IPS-NIHi11 (cell line): ENCODE results near the gene TNFRSF4.
"Not testable (repeated sequence)": the region's sequence is repeated elsewhere in the genome, so short reads cannot be mapped to it uniquely, and the experiment has no call there.

Experiments used
- DNase-seq: peaks from one replicate; pipeline ENCODE4 v3.0.0; 2012; ENCODE audit warnings: mixed read lengths, low spot score

Gene TNFRSF4

GRCh38 chr1:1202831-1203560 is 11.0 kb downstream of the TNFRSF4 start:
- DNase-seq: no peak

DNA sequence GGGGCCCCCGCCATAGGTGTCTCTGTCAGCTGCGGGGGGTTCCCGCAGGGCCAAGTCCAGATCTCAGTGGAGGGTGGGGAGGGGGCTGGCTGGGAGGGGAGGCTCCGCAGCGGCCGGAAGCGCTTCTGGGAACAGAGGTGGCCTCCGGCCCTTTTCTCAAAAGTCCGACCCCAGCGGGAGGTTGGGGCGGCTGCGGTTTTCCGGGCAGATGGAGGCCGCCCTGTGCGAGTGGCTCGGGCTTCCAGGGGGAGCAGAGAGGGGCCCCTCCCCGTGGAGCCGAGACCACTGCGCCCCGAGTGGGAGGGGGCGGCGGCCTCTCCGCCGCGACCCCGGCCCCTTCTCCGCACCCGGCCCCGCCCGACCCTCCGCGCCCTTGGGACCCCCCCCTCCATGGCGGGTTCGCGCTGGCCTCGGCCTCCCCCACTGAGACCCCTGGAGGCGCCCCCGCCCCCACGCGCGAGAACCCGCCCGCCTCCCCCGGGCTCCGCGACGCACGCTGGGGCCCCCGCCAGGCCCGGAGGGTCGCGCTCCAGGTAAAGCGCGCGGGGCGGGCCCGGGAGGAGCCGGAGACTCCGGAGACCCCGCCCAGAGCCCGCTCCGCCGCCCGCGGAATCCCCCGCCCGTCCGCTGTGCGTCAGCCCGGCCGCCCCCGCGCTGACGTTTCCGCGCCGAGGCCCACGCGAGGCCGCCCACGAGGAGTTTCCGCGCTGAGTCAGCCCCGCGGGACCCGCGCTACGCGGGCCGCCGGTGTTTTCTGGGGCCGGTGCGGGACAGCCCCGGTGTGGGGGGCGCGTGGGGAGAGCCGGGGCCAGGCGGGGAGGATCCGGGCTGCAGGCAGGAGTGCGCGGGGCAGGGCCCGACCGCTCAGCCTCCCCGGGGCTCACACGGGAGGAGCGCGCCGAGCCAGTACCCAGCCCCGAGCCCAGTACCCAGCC is 12.8 kb downstream of the TNFRSF4 start:
- peak; percentile 90 for DNase-seq

GRCh38 chr1:1199961-1200875 is 13.7 kb downstream of the TNFRSF4 start:
- DNase-seq: no peak

DNA sequence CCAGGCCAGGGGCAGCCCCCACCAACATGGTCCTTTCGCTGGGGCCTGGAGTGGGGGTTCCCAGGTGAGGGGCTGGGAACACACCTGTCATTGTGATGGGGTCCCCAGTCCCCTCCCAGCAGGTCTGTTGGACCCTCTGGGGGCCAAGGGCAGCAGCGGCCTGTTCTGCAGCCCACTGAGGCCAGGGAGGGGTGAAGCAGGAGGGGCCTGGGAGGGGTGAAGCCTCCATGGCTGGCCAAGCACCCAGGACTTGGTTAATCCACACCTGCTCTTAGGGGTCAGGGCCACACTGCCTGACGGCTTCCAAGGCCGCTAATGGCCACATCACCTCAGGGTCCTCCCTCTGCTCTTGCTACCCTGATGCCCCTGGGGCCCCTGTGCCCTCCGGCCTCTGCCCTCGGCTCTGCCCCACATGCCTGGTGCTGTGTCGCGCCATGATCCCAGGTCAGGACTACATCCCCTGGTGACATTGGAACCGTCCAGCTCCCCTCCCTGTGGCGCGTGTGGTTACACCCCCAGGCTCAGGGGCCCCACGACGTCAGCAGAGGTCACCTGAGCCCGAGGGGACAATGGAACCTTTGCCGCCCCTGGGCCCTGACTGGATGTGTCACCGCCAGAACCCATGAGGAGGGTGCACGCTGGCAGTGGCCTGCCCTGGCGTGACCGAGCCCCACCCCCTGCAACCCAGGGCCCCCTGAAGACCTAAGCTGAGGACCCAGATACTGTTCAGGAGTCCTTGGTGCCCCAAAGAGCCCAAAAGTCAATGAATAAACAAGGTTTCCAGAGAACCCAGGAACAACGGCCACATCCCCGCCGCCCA is 14.6 kb downstream of the TNFRSF4 start:
- DNase-seq: no peak

- no peak for DNase-seq
Observed at GRCh38 chr1:1198423-1199140, 15.4 kb downstream of the TNFRSF4 start.

GRCh38 chr1:1197551-1198422 is 16.2 kb downstream of the TNFRSF4 start:
- no peak for DNase-seq

- no peak for DNase-seq
Observed at GRCh38 chr1:1197188-1197500, 16.8 kb downstream of the TNFRSF4 start.

DNA sequence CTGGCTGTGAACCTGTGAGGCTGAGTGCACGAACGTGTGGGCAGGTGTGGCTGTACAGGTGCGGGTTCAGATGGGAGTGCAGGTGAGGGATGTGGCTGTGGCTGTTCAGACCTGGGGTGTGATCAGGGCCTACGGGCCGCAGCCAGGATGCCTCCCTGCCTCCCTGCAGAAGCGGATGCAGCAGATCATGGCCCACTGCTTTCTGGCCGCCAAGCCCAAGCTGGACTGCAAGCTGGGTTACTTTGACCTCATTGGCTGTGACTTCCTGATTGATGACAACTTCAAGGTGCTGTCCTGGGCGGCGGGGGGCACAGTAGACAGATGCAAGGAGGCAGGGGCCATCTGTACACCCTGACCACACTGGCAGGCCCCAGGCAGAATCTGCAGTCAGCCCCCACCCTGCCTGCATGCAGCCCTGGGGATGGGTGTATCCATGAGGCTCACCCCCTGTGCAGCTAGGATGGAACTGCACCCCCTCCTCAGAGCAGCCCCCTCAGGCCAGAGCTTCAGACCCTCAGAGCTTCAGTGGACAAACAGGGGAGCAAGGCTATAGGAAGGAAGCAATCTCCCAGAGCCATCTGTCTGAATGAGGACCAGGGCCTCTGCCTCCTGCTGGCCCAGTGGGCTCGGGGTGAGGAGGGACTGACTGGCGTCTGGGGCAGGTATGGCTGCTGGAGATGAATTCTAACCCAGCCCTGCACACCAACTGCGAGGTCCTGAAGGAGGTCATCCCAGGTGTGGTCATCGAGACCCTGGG is 17.3 kb downstream of the TNFRSF4 start:
- DNase-seq: no peak

GRCh38 chr1:1195726-1196125 is 18.2 kb downstream of the TNFRSF4 start:
- not testable (repeated sequence) for DNase-seq

GRCh38 chr1:1194723-1195122 is 19.2 kb downstream of the TNFRSF4 start:
- DNase-seq: no peak

DNA sequence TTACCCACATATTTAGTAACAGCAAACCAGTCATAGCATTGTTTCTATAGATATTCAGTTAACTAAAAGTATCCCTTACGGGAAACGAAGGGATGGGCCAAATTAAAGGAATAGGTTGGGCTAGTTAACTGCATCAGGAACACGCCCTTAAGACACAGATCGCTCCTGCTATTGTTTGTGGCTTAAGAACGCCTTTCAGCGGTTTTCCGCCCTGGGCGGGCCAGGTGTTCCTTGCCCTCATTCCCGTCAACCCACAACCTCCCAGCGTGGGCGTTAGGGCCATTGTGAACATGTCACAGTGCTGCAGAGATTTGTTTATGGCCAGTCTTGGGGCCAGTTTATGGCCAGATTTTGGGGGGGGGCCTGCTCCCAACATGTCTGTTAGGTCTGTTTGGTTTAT is 22.2 kb downstream of the TNFRSF4 start:
- DNase-seq: no peak

- no peak for DNase-seq
Observed at GRCh38 chr1:1189111-1189510, 24.8 kb downstream of the TNFRSF4 start.

- DNase-seq: no peak
Observed at GRCh38 chr1:1187938-1188337, 26.0 kb downstream of the TNFRSF4 start.

GRCh38 chr1:1185101-1185765 is 28.7 kb downstream of the TNFRSF4 start:
- DNase-seq: peak; percentile 13

GRCh38 chr1:1183833-1184775 is 29.8 kb downstream of the TNFRSF4 start:
- DNase-seq: peak; percentile 12

GRCh38 chr1:1183221-1183747 is 30.7 kb downstream of the TNFRSF4 start:
- peak; percentile 24 for DNase-seq
